OCI-LY7 (cell line): ENCODE data around the gene GRAMD1B. TPM values are rescaled to one million over a fixed set of nuclear protein-coding genes. Genes with fewer than 3 reads are reported as not detected.

Experiments used
- BruUV-seq: library from RNA; stranded (reverse); fragments of 400-500 nt; replicated peaks from 2 replicates; lab custom pipeline; 2021; lab: Mats Ljungman, UMichigan
- CTCF ChIA-PET: fragments of 300-600 bp; sonication (Branson Sonifier 250); formaldehyde crosslinking; loops from one replicate; lab custom pipeline; 2022; ENCODE audit warnings: antibody characterized with exemption; ENCODE audit not compliant: unreplicated experiment; lab: Charles Lee
- POLR2A ChIA-PET: fragments of 300-600 bp; sonication (Branson Sonifier 250); formaldehyde crosslinking; loops from one replicate; lab custom pipeline; 2022; ENCODE audit warnings: antibody characterized with exemption; lab: Charles Lee
- DNase-seq: peaks from one replicate; pipeline ENCODE4 v3.0.0-alpha.2; 2015; ENCODE audit warnings: low spot score
- H2AFZ ChIP-seq: fragments of 200-600 bp; sonication (generic), shearing (Covaris generic); 2 replicates; pipeline ENCODE4 v1.6.1; 2014; ENCODE audit warnings: mild to moderate bottlenecking, antibody characterized with exemption, low read length, moderate library complexity
- H3K27ac ChIP-seq: fragments of 200-600 bp; sonication (generic); 2 replicates; pipeline ENCODE4 v1.5.1; 2014; ENCODE audit warnings: mixed run types, low read depth, mild to moderate bottlenecking, moderate library complexity, low read length, inconsistent platforms; ENCODE audit not compliant: poor library complexity, severe bottlenecking
- H3K36me3 ChIP-seq: fragments of 200-600 bp; sonication (generic); 2 replicates; pipeline ENCODE4 v1.6.1; 2014; ENCODE audit warnings: mild to moderate bottlenecking, antibody characterized with exemption, low read length, moderate library complexity, mixed read lengths; ENCODE audit not compliant: insufficient read depth
- H3K4me1 ChIP-seq: fragments of 200-600 bp; sonication (generic); 2 replicates; pipeline ENCODE4 v1.5.1; 2014; ENCODE audit warnings: mild to moderate bottlenecking, low read length; ENCODE audit not compliant: insufficient read depth, poor library complexity, severe bottlenecking
- H3K4me2 ChIP-seq: fragments of 200-600 bp; sonication (generic); 2 replicates; pipeline ENCODE4 v1.6.1; 2014; ENCODE audit warnings: mild to moderate bottlenecking, low read length
- H3K4me3 ChIP-seq: fragments of 200-600 bp; sonication (generic); 2 replicates; pipeline ENCODE4 v1.5.1; 2014; ENCODE audit warnings: mild to moderate bottlenecking, low read depth, low read length; ENCODE audit not compliant: poor library complexity, severe bottlenecking
- H3K79me2 ChIP-seq: fragments of 200-600 bp; sonication (generic); 2 replicates; pipeline ENCODE4 v1.6.1; 2016; ENCODE audit warnings: low read depth, mild to moderate bottlenecking, low read length, moderate library complexity, mixed read lengths; ENCODE audit not compliant: insufficient read depth
- H3K9me2 ChIP-seq: fragments of 200-600 bp; sonication (generic); 2 replicates; pipeline ENCODE4 v1.6.1; 2016; ENCODE audit warnings: mild to moderate bottlenecking, low read length, mixed read lengths; ENCODE audit not compliant: insufficient read depth
- H3K9me3 ChIP-seq: fragments of 200-600 bp; sonication (generic); 2 replicates; pipeline ENCODE4 v1.6.1; 2014; ENCODE audit warnings: mild to moderate bottlenecking, mixed run types, low read length, mixed read lengths
- H4K20me1 ChIP-seq: fragments of 200-600 bp; sonication (generic); 2 replicates; pipeline ENCODE4 v1.6.1; 2014; ENCODE audit warnings: mild to moderate bottlenecking, antibody characterized with exemption, low read length, moderate library complexity, mixed read lengths; ENCODE audit not compliant: insufficient read depth
- EZH2phosphoT487 ChIP-seq: fragments of 200-600 bp; sonication (generic); IDR thresholded peaks from 2 replicates; pipeline ENCODE4 v1.6.1; 2018; ENCODE audit warnings: low read depth, borderline replicate concordance, mild to moderate bottlenecking, mixed run types, antibody characterized with exemption, low read length, moderate library complexity, mixed read lengths
- intact Hi-C: fragments of 100-400 bp; cut with micrococcal nuclease; formaldehyde crosslinking; loops from one replicate; pipeline ENCODE4 v1.10.0; 2022; ENCODE audit not compliant: unreplicated experiment
- total RNA-seq, 2 experiments: library from RNA; depleted of rRNA in 1 of 2; stranded (reverse); fragments of >200 nt in 1 of 2; shearing (Covaris generic) in 1 of 2; gene quantifications; 2 replicates each; pipeline ENCODE4 v1.2.3, GENCODE V29; 2014 to 2022
- TF ChIP-seq, protein P1 (sequence below): fragments of 200-600 bp; sonication (generic); conservative IDR thresholded peaks from 2 replicates; pipeline ENCODE4 v1.5.1; 2014; ENCODE audit warnings: mild to moderate bottlenecking, antibody characterized with exemption, low read length, moderate library complexity, mixed read lengths

The GRAMD1B gene
- total RNA-seq, 2 experiments from 2014 or later: 0.16 TPM; not detected in 1

DNA sequence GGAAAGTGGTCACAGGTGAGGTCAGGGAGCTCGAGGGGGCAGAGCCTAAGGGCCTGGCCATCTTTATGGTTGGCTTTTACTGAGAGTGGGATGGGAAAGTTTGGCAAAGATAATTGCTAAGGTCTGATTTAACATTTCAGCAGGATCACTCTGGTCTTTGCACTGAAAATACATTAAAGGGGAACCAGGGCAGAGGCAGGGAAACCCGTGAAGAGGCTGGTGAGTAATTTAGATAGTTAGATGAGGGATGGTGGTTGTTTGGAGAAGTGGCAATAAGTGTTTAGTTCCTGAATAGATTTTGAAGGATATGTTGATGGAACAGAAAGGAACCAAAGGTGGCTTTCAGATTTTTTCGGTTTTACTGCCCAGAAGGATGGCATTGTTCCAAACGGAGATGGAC lies 173.6 kb downstream of the GRAMD1B start:
- H3K27ac ChIP-seq: no peak overlapping the region
- no peaks in the 10 kb centered on the region for H3K9me2 ChIP-seq
- BruUV-seq: no TSS peak
- H3K4me3 ChIP-seq: no peak overlapping the region
- H4K20me1 ChIP-seq: no peaks in the 10 kb centered on the region
- no peak overlapping the region for H3K4me2 ChIP-seq
- CTCF ChIA-PET: no interaction called here
- DNase-seq: no peak
- intact Hi-C loops: no loop called here
- no peaks in the 10 kb centered on the region for H3K36me3 ChIP-seq
- POLR2A ChIA-PET: no interaction called here
- H2AFZ ChIP-seq: no peak overlapping the region
- no peaks in the 10 kb centered on the region for H3K9me3 ChIP-seq
- H3K79me2 ChIP-seq: no peaks in the 10 kb centered on the region
- no peaks in the 10 kb centered on the region for H3K4me1 ChIP-seq
- no peak for TF ChIP-seq EZH2phosphoT487
- TF ChIP-seq, protein P1, sequence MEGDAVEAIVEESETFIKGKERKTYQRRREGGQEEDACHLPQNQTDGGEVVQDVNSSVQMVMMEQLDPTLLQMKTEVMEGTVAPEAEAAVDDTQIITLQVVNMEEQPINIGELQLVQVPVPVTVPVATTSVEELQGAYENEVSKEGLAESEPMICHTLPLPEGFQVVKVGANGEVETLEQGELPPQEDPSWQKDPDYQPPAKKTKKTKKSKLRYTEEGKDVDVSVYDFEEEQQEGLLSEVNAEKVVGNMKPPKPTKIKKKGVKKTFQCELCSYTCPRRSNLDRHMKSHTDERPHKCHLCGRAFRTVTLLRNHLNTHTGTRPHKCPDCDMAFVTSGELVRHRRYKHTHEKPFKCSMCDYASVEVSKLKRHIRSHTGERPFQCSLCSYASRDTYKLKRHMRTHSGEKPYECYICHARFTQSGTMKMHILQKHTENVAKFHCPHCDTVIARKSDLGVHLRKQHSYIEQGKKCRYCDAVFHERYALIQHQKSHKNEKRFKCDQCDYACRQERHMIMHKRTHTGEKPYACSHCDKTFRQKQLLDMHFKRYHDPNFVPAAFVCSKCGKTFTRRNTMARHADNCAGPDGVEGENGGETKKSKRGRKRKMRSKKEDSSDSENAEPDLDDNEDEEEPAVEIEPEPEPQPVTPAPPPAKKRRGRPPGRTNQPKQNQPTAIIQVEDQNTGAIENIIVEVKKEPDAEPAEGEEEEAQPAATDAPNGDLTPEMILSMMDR: no peak

- H3K9me3 ChIP-seq: no peaks in the 10 kb centered on the region
- no TSS peak for BruUV-seq
- no peaks in the 10 kb centered on the region for H3K4me1 ChIP-seq
- ChIA-PET CTCF (no interaction called here), POLR2A (no interaction called here)
- intact Hi-C loops: no loop called here
- H3K4me3 ChIP-seq: no peak overlapping the region
- DNase-seq: no peak
- no peak overlapping the region for H3K4me2 ChIP-seq
- no peak overlapping the region for H3K27ac ChIP-seq
- H3K79me2 ChIP-seq: no peaks in the 10 kb centered on the region
- H3K36me3 ChIP-seq: no peaks in the 10 kb centered on the region
- TF ChIP-seq, protein P1: no peak
- TF ChIP-seq EZH2phosphoT487: no peak
- no peaks in the 10 kb centered on the region for H3K9me2 ChIP-seq
- H4K20me1 ChIP-seq: no peaks in the 10 kb centered on the region
- H2AFZ ChIP-seq: no peak overlapping the region
Measured at GRCh38 chr11:123607781-123608180, 177.7 kb downstream of the GRAMD1B start.

- H3K4me3 ChIP-seq: no peak overlapping the region
- H3K36me3 ChIP-seq: no peaks in the 10 kb centered on the region
- H3K4me1 ChIP-seq: no peaks in the 10 kb centered on the region
- no peak for TF ChIP-seq EZH2phosphoT487
- TF ChIP-seq, protein P1: no peak
- no peaks in the 10 kb centered on the region for H3K79me2 ChIP-seq
- no peak for DNase-seq
- no TSS peak for BruUV-seq
- no peaks in the 10 kb centered on the region for H3K9me3 ChIP-seq
- H3K9me2 ChIP-seq: no peaks in the 10 kb centered on the region
- intact Hi-C loops: no loop called here
- no peak overlapping the region for H3K27ac ChIP-seq
- H3K4me2 ChIP-seq: no peak overlapping the region
- CTCF ChIA-PET: no interaction called here
- no peak overlapping the region for H2AFZ ChIP-seq
- no peaks in the 10 kb centered on the region for H4K20me1 ChIP-seq
- POLR2A ChIA-PET: no interaction called here
Measured at GRCh38 chr11:123608371-123608770, 178.3 kb downstream of the GRAMD1B start.
